HepG2 (cell line): ENCODE measurements around the gene NPBWR2. TPM values are rescaled to one million over a fixed set of nuclear protein-coding genes. Genes with fewer than 3 reads are reported as not detected.

Experiments
- ATF7-NPFF ChIP-seq: sonication (generic); formaldehyde crosslinking; IDR thresholded peaks from 2 replicates; pipeline ENCODE4 v1.8.1; 2023; ENCODE audit warnings: mild to moderate bottlenecking, low read depth, missing genetic modification reagents, moderate library complexity
- CBX1 ChIP-seq: IDR thresholded peaks from one replicate; pipeline ENCODE4 v1.6.1; 2016; ENCODE audit warnings: antibody characterized with exemption, low read depth
- CEBPZ ChIP-seq: IDR thresholded peaks from 2 replicates; pipeline ENCODE4 v1.6.1; 2012; ENCODE audit warnings: low read length, improper control_type of control experiment
- ELF1 ChIP-seq: sonication (generic); formaldehyde crosslinking; IDR thresholded peaks from 2 replicates; pipeline ENCODE4 v1.4.0; 2020; ENCODE audit warnings: missing genetic modification reagents
- ELF3 ChIP-seq: IDR thresholded peaks from 2 replicates; pipeline ENCODE4 v1.6.1; 2016; ENCODE audit warnings: missing genetic modification reagents, missing compliant biosample characterization
- HMGA1 ChIP-seq: sonication (generic); formaldehyde crosslinking; conservative IDR thresholded peaks from 2 replicates; pipeline ENCODE4 v1.4.0; 2020; ENCODE audit warnings: missing genetic modification reagents
- KLF15 ChIP-seq: sonication (generic); formaldehyde crosslinking; IDR thresholded peaks from 2 replicates; pipeline ENCODE4 v1.8.1; 2023; ENCODE audit warnings: borderline replicate concordance, mild to moderate bottlenecking, inconsistent platforms, missing genetic modification reagents, mixed read lengths
- PLRG1 ChIP-seq: fragments of 450-650 bp; conservative IDR thresholded peaks from 2 replicates; pipeline ENCODE4 v1.6.1; 2016
- RERE ChIP-seq: IDR thresholded peaks from 2 replicates; pipeline ENCODE4 v1.6.1; 2016; ENCODE audit warnings: low read depth, missing genetic modification reagents, missing compliant biosample characterization
- SAP130 ChIP-seq: IDR thresholded peaks from 2 replicates; pipeline ENCODE4 v1.6.1; 2016; ENCODE audit warnings: low read depth
- SNAPC4 ChIP-seq: sonication (generic); formaldehyde crosslinking; IDR thresholded peaks from 2 replicates; pipeline ENCODE4 v1.4.0; 2020; ENCODE audit warnings: mild to moderate bottlenecking, missing genetic modification reagents
- TBP ChIP-seq: sonication (generic); formaldehyde crosslinking; IDR thresholded peaks from 2 replicates; pipeline ENCODE4 v1.5.0; 2020; ENCODE audit warnings: missing genetic modification reagents
- YEATS4 ChIP-seq: sonication (generic); formaldehyde crosslinking; IDR thresholded peaks from 2 replicates; pipeline ENCODE4 v1.4.0; 2020; ENCODE audit warnings: missing genetic modification reagents, borderline replicate concordance
- ZNF20 ChIP-seq: sonication (generic); formaldehyde crosslinking; IDR thresholded peaks from 2 replicates; pipeline ENCODE4 v1.4.0; 2020; ENCODE audit warnings: mild to moderate bottlenecking, moderate library complexity, missing genetic modification reagents
- ZNF260 ChIP-seq: sonication (generic); formaldehyde crosslinking; IDR thresholded peaks from 2 replicates; pipeline ENCODE4 v1.4.0; 2020; ENCODE audit warnings: missing genetic modification reagents, low read depth, mild to moderate bottlenecking, borderline replicate concordance
- ZNF317 ChIP-seq: sonication (generic); formaldehyde crosslinking; IDR thresholded peaks from 2 replicates; pipeline ENCODE4 v1.5.0; 2020; ENCODE audit warnings: mild to moderate bottlenecking, missing genetic modification reagents
- ZNF772 ChIP-seq: sonication (generic); formaldehyde crosslinking; IDR thresholded peaks from 2 replicates; pipeline ENCODE4 v1.5.0; 2020; ENCODE audit warnings: mild to moderate bottlenecking, missing genetic modification reagents
- ZNF782 ChIP-seq: sonication (generic); formaldehyde crosslinking; IDR thresholded peaks from 2 replicates; pipeline ENCODE4 v1.4.0; 2020; ENCODE audit warnings: missing genetic modification reagents, mild to moderate bottlenecking, borderline replicate concordance
- ZNF788 ChIP-seq: sonication (generic); formaldehyde crosslinking; IDR thresholded peaks from 2 replicates; pipeline ENCODE4 v1.5.0; 2020; ENCODE audit warnings: mild to moderate bottlenecking, missing genetic modification reagents, borderline replicate concordance
- polyA plus RNA-seq, 8 experiments: library from polyadenylated mRNA; depleted of rRNA in 3 of 8; stranded (reverse) in 7 of 8; unstranded in 1 of 8; fragments of >200 nt; fragmentation: Illumina TruSeq in 4 of 8; extraction: Trizol in 4 of 8; gene quantifications; 2 replicates each; pipeline versions ENCODE4 v1.2.1 to v1.2.3, GENCODE V29; 2011 to 2016; ENCODE audit warnings: low read depth in 4 of 8, missing spikeins in 1 of 8, mixed read lengths in 1 of 8; ENCODE audit not compliant: insufficient read depth in 1 of 8
- total RNA-seq, 5 experiments: library from RNA; depleted of rRNA; stranded (reverse); fragments of >200 nt; fragmentation: Illumina TruSeq; extraction: Trizol; gene quantifications; 2 replicates each; pipeline ENCODE4 v1.2.3, GENCODE V29; 2016; ENCODE audit warnings: low read depth in 1 of 5

NPBWR2 gene
- total and polyA plus RNA-seq, 2 of the 13 experiments (the other 11 are each of a cell fraction or from before 2014, with no cell fraction given) = not detected

- TF ChIP-seq ZNF782 (CRISPR knock-in tag) (no peak), ZNF260 (CRISPR knock-in tag) (no peak), KLF15 (no peak; the same call in 1 of the 2 replicates), CEBPZ (no peak), SAP130 (CRISPR knock-in tag) (no peak; the same call in 1 of the 2 replicates), ZNF20 (CRISPR knock-in tag) (no peak), RERE (CRISPR knock-in tag) (no peak), YEATS4 (CRISPR knock-in tag) (peak; percentile 35; the same call in 1 of the 2 replicates), ZNF772 (CRISPR knock-in tag) (no peak), HMGA1 (CRISPR knock-in tag) (no peak), CBX1 (no peak), ELF1 (no peak), ATF7-NPFF (CRISPR knock-in tag) (no peak), PLRG1 (no peak), ELF3 (CRISPR knock-in tag) (peak; percentile 89), ZNF788 (CRISPR knock-in tag) (no peak; the same call in none of the 2 replicates), ZNF317 (no peak; the same call in 1 of the 2 replicates), TBP (CRISPR knock-in tag) (no peak), SNAPC4 (CRISPR knock-in tag) (no peak)
These were observed 50.8 kb downstream of the NPBWR2 start (continued) for GRCh38 chr20:64056639-64056888.
